Cerebellar nuclear complex (tissue), 1 donor: ENCODE data around the gene NACAD.
"Not testable (repeated sequence)": the region's sequence is repeated elsewhere in the genome, so short reads cannot be mapped to it uniquely, and the experiment has no call there.

Experiments used
- DNase-seq, 2 experiments: peaks; one replicate each; lab custom pipeline; 2025; lab: John Stamatoyannopoulos, UW

The NACAD gene

DNA sequence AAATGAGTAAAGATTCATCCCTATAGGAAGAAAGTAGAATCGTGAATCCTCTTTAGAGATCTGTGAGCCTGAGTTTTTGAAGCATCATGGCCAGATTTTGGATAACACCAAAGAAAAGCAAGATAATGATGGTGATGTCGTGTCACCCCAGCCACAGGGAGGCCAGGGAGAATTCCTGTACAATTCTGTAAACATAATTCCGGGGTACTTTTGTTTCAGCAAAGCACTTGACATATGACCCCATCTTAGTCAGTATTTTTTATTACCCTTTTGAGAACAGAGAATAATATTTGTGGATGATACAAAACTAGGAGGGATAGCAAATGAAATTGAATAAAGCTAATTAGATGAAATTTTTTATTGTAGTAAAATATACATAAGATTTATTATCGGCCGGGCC is 33.8 kb downstream of the NACAD start:
- no peak for DNase-seq

DNA sequence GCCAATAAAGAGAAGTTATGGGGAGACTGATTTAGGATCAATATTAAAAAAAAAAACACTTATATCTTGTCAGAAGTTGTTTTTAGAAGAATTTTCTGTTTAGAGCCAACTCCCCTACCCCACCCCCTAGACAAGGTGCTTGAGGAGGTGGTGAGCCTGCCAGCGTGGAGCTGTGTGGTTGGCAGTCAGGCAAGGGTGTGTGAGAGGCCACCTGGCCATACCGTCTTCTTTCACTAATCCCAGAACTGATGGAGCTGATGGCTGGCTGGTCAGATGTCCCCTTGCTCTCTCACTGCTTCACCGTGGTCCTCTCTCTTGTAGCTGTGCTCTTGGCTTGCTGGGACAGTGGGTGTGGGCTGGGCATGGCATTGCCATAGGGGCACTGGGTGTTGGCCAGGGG is 34.3 kb downstream of the NACAD start:
- no peak for DNase-seq

DNA sequence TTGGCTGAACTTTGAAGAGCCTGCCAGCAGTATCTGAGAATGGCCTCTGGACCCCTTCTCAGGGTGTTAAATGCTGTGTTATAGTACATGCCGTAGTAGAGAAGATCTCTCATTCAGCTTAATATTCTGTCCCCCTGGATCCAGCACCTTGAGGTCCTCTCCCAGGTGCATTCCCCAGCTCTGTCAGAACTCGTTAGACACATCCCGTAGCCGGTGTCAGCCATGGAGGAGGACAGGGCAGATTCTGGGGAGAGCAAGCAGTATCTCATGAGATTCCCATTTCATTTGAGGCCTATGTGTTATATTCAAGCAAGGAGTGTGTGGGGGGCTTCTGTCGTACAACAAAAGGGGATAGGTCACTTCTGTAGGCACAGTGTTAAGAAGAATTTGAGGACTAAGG is 34.8 kb downstream of the NACAD start:
- DNase-seq: no peak

DNA sequence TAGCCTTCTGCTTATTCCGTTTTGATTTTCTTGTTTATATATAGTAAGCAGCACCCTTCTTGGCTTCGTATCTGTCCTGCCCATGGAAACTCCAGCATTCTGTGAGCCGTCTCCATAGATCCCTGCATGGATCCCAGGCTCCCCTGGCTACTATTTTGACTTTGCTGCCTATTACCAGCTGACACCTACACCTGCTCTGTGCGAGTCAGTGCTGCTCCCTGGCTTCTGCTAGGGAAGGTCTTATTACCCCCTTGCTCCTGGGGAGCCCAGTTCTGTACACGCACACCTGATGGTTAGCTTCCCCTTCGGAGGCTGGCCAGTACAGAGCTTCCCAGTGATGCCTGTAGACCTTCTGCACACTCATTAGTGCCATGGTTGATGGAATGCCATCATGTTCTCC is 35.4 kb downstream of the NACAD start:
- DNase-seq: no peak

DNA sequence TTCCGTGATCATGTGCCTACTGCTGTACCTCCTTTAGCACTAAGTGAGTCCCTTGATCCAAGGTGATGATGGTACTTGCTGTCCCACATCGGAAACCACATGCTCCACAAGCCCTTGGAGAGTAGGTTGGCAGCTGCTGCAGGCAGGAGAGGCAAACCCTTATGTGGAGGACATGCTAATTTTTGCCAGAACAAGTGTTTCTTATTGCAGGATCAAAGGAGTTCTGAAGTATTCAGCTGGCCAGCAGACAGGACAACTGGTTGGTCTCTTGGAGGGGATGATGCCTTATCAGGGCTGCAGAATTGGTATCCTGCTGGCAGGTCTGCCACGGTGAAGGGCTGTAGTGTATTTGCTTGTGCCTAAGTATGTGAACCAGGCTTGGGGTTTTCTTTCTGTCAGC is 36.8 kb downstream of the NACAD start:
- DNase-seq: no peak

DNA sequence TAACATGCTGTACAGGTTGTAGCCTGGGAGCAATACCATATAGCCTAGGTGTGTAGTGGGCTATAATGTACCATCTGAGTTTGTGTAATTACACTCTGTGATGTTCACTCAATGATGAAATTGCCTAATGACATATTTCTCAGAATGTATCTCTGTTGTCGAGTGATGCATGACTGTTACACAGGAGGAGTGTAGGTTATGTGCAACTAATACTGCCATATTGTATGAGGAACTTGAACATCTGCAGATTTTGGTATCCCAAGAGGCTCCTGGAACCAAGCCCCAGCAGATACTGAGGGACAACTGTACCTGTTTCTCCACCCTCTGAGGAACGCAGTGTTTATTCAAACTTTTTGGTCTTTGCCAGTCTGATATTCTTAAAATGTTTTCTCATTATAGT is 38.6 kb downstream of the NACAD start:
- no peak for DNase-seq

DNA sequence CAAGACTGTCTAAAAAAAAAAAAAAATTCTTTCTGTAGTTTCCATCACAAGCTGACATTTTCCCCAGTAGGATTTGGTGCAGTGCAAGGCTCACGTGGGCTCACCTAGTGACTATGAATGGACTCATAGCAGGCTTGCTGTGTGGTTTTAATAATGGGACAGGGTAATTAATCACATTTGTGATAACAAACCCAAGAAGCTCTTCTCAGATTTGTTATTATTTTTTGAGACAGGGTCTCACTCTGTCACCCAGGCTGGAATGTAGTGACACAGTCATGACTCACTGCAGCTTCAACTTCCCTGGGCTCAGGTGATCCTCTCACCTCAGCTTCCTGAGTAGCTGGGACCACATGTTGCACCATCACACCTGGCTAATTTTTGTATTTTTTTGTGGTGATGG is 40.0 kb downstream of the NACAD start:
- no peak for DNase-seq

DNA sequence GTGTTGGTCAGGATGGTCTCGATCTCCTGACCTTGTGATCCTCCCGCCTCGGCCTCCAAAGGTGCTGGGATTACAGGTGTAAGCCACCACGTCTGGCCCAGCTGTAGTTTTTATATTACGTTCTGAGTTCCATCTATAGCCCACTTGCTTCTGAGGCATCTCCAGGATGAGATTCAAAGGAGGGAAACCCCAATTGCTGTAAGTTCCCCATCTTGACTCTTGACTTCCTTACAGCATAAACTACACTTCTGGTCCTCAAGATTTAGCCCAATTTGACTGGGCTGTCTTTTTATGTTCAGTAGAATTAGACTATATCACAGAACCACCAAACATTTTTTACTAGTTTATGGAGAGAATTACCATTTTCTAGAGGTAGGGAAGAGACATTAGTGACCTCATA is 44.4 kb downstream of the NACAD start:
- DNase-seq: no peak

DNA sequence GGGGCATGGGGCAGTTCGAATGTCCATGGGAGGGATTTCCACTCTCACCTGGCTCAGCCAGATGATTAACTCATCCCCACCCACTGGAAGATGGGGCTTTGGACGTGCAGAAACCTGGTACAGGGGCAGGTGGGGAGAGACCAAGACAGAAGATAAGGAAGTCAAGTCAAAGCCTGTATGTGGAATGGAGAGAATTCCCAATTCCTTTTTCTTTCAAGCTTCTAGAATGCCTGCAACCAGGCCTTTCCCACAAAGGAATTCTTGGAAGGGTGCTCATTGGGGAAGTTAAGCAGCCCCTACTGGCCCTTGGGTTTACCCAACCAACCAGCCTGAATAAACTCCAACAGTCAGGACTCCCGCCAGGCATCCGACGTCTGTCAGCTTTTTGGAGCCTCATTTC is 49.7 kb downstream of the NACAD start:
- no peak for DNase-seq

DNA sequence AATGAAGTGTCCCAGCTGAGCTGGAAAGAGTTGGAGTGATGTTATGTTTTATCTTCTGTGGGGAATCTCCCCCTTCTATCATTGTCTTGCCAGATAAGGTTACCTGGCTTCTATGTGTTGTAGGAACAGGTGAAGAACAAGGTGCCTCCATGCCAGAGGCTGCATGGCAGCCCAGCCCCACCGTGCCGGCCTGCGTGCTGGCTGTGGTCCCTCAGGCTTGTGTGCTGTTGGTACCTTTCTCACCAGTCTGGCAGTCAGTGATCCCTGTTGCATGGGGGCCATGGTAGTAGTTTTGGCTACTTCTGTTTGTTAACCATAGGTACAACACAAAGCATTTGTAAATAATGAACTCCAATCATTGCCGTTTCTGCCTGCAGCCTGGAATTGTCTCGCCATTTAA is 50.9 kb downstream of the NACAD start:
- DNase-seq: no peak

DNA sequence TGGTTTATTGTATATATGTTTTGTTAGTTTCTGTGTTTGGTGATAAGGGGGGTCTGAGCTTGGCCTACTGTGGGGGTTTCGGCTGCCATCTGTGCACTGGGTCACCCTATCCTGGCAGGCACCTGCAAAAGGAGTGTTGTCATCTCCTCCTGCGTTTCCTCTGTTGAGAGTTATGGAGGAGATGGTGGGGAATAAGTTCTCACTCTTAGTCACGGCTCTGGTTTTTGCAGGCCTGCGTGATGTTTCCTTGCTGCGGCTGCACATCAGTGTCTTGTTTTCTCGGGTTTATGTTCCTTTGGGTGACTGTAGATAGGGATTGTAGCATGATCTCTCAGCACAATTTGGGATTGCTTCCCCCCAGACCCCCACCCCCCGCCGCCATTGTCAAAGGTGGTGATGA is 52.0 kb downstream of the NACAD start:
- no peak for DNase-seq

DNA sequence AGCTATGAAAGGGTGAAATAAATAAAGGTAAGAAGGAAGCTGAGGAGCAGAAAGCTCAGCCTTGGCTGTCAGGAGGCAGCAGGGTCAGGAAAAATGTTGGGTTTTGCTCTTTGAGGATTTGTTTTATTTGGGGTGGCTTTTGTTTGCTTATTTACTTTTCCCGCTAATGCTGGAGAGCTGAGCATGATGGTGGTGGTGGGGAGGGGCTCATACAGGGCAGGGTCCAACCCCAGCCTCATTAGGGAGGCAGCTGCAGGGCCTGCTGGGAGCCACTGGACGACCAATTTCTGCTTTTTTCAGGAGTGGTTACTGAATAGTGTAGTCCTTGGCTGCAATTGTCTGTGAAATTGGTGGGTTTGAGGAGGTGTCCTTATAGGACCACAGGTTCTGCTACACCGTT is 52.5 kb downstream of the NACAD start:
- DNase-seq: no peak

DNA sequence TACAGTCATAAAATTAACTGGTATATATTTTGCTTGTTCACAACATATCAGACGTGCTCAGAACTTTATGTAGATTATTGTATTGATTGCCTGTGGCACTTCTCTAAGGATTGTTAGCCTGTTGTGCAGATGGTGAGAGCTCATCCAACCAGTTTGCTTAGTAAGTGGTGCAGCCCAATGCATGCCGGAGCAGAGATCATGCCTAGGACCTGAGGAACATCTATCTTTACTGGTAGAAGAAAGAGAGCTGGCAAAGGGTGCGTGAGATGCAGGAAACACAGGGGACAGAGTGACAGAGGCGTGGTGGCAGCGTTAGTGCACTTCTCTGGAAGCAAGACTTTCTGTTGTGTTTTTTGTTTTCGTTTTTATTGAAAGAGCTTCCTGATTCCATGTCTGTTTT is 52.9 kb downstream of the NACAD start:
- no peak for DNase-seq

DNA sequence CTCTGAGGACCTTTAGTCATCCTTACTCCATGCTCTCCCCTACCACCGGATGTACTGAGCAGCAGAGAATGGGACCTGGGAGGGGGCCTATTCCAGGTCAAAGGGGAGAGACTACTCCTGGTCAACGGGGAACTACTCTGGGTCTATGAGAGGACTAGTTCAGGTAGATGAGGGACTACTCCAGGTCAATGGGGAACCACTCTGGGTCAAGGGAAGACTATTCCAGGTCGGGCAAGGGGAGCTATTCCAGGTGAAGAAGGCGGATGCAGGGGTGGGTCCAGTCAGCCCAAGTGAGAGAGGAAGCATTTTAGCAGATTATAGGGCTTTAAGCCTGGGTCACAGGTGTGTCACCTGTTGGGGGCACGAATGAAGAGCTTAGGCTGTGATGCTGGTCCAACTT is 53.4 kb downstream of the NACAD start:
- no peak for DNase-seq

DNA sequence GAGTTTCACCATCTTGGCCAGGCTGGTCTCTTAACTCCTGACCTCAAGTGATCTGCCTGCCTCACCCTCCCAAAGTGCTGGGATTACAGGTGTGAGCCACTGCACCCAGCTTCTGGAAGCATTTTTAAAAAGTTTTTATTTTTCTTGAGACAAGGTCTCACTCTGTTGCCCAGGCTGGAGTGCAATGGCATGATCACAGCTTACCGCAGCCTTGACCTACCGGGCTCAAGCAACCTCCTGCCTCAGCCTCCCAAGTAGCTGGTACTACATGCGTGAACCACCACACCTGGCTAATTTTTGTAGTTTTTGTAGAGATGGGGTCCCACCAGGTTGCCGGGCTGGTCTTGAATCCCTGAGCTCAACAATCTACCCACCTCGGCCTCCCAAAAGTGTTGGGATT is 54.1 kb downstream of the NACAD start:
- DNase-seq: not testable (repeated sequence)

DNA sequence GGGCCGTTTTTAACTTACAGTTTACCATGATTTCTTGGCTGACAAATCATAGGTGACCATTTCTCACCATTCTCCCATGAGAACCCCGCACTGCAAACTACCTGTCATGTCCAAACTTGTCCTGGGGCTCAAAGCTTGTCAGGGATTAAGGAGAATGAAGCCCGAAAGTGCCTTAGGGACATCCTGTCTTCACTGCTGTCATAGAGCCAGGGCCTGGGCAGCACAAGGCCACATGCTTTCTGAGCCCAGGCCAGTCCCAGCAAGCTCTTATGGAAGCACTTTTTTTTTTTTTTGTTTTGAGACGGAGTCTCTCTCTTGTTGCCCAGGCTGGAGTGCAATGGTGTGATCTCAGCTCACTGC is 54.9 kb downstream of the NACAD start:
- DNase-seq: peak; percentile 20 to 32

DNA sequence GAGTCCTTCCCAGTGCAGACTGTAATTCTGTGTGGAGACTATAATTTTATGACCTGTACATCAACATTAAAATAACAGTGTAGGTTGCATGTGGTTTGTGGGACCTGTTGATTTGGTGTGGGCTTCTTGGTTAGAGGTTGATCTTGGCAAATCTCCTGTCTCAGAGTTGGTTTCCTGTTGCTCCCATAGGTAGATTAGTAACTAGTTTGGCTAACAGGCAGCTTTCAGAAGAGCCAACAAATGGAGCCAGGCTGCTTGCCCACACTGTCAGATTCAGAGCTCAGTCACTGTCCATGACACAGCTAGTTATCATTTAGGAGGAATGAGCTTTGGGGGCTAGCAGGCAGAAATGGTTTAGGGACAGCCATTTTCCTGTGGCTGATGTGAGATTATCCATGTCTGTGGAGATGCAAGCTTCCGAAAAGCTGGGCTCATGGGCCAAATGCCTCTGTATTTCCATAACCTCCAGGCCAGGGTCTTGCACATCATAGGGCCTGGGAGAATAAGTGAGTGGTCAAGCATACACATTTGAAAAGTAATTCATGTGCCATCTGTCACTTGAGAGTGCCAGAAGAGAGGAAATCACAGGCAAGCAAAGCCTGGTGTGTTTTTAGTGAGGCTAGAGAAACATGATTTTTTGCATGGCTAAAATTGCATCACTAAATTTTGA is 55.4 kb downstream of the NACAD start:
- no peak for DNase-seq

DNA sequence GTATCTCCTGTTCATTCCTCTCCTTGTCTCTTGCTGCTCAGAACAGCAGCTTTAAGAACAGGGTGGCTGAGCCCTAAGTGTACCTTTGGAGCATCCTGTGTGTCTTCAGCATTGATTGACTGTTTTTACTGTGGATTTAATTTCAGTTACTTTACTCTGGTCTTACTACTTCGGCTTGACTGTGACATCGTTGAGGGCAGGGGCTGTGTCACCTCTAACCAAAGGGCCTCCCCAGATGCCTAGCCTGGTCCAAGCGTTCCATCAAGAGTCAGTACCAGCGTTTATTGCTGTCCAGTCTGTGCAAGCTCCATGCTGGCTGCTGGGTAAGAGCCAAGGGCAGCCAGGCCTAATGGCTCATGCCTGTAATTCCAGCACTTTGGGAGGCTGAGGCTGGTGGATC is 56.3 kb downstream of the NACAD start:
- DNase-seq: no peak

DNA sequence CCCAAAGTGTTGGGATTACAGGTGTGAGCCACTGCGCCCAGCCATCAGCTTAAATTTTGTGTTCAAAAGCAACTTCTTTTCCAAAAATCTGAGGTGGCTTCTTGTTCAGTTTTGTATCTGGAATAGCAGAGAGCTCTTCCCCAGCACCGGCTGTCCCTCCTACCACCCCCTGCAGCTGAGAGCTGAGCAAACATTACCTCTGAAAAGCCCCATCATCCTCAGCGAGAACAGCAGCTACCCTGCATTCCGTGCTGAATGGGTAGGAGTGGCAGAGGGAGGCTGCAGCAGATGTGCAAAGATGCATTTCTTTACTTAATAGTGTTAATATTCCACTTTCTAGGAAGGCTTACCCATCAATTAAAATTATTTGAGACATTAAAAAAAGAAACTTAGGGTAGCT is 56.9 kb downstream of the NACAD start:
- no peak for DNase-seq
